Stimulated activated CD4-positive, alpha-beta T cell treated with anti-CD3 and anti-CD28 coated beads, TNF-alpha, amount 100 ng/mL, for 24 hours (primary cell): ENCODE data around the gene KCTD16.

Experiments
- DNase-seq, 3 experiments: peaks; one replicate each; pipeline ENCODE4 v3.0.0-alpha.2; 2020; ENCODE audit warnings: low read depth in 3 of 3

KCTD16 gene

GRCh38 chr5:144403817-144404420 is 233.2 kb downstream of the KCTD16 start:
- no peak for DNase-seq

- no peak for DNase-seq
These were observed 234.0 kb downstream of the KCTD16 start for GRCh38 chr5:144404672-144405071.

GRCh38 chr5:144405991-144406390 is 235.3 kb downstream of the KCTD16 start:
- DNase-seq, result no peak

- DNase-seq, result no peak
These were observed 235.8 kb downstream of the KCTD16 start for GRCh38 chr5:144406442-144406841.

GRCh38 chr5:144414202-144415029 is 243.7 kb downstream of the KCTD16 start:
- no peak for DNase-seq

GRCh38 chr5:144416196-144416595 is 245.5 kb downstream of the KCTD16 start:
- DNase-seq, result no peak

GRCh38 chr5:144418719-144419118 is 248.0 kb downstream of the KCTD16 start:
- no peak for DNase-seq

- no peak for DNase-seq
These were observed 250.7 kb downstream of the KCTD16 start for GRCh38 chr5:144421411-144421810.

- no peak for DNase-seq
These were observed 251.5 kb downstream of the KCTD16 start for GRCh38 chr5:144422018-144422727.

- no peak for DNase-seq
These were observed 257.2 kb downstream of the KCTD16 start for GRCh38 chr5:144427866-144428265.

GRCh38 chr5:144428326-144428725 is 257.7 kb downstream of the KCTD16 start:
- no peak for DNase-seq

- DNase-seq, result no peak
These were observed 258.7 kb downstream of the KCTD16 start for GRCh38 chr5:144429405-144429804.

- DNase-seq, result no peak
These were observed 259.2 kb downstream of the KCTD16 start for GRCh38 chr5:144429905-144430304.

GRCh38 chr5:144433140-144433822 is 262.6 kb downstream of the KCTD16 start:
- DNase-seq, result no peak

- no peak for DNase-seq
These were observed 263.2 kb downstream of the KCTD16 start for GRCh38 chr5:144433893-144434292.

GRCh38 chr5:144436007-144436406 is 265.3 kb downstream of the KCTD16 start:
- no peak for DNase-seq

GRCh38 chr5:144438237-144438636 is 267.6 kb downstream of the KCTD16 start:
- no peak for DNase-seq

GRCh38 chr5:144448457-144448856 is 277.8 kb downstream of the KCTD16 start:
- no peak for DNase-seq

GRCh38 chr5:144451187-144451973 is 280.7 kb downstream of the KCTD16 start:
- no peak for DNase-seq

- no peak for DNase-seq
These were observed 283.1 kb downstream of the KCTD16 start for GRCh38 chr5:144453753-144454152.

- no peak for DNase-seq
These were observed 286.5 kb downstream of the KCTD16 start for GRCh38 chr5:144457160-144457559.
